GM11168 (cell line): Measurements from ENCODE around the gene MMD2.

ENCODE experiments used
- in situ Hi-C: fragments of 300-500 bp; cut with MboI; formaldehyde crosslinking; loops from one replicate; pipeline ENCODE4 v1.12.0; 2022; ENCODE audit warnings: low sequenced_read_pairs; ENCODE audit not compliant: unreplicated experiment

MMD2 gene

DNA sequence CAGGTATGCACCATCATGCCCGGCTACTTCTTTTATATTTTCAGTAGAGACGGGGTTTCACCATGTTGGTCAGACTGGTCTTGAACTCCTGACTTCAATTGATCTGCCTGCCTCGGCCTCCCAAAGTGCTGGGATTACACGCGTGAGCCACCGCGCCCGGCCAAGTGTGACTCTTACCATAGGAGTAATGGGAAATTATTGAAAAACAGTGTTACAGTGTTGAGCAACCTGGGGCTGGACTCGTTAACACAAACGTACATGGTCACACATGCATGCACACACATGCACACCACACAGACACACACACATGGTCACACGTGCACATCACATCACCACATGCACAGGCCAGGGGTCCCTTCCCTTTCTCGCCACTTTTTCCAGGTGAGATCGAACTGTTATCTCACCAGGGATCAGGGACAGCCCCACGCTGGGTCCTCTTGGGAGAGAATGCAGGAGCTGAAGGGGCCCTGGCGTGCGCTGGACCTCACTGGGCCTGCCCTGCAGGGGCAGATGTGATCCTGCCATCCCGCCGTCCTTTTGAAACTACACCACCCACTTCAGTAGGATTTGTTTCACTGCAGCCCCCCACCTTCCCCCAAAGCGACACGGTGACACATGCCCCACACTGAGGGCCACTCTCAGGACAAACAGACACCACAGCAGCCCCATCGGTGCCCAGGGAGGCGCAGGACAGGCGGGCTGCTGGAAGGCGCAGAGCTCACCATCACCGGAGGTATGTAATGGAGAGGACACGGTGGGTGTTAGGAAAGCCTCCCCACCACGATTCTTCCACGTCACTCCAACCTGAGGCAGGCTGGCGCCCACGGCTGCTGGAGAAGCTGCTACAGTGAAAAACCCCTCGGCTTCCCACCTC is 85.7 kb downstream of the MMD2 start:
- in situ Hi-C loops: no loop called here

GRCh38 chr7:4871930-4872675 is 86.9 kb downstream of the MMD2 start:
- in situ Hi-C loops: no loop called here

DNA sequence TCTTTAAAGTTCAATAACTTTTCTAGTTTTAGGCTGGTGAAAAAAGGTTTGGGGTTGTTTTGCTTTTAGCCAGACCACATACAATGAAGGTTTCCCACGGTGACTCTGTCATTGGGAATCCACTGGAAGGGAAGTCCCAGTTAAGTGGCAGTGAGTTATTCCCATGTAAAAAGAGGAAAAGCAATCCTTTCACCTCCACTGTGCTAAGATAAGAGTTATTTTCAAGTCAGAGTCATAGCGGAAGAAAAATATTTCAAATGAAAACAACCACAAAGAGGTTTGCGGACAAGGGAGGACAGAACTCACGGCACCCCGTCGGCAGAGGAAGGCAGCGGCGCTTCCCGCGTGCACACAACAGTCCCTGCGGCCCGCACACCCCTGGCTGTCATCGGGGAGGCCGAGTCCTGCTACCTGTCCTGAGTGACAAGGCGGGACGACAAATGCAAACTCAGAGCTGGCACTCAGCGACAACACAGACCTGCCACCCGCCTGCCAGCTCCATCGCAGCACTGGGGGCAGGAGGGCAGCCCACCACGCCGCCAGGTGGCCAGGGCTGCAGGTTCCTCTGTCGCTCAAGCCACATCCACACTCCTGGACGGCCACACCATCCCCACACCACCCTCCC is 87.8 kb downstream of the MMD2 start:
- in situ Hi-C loops: no loop called here

DNA sequence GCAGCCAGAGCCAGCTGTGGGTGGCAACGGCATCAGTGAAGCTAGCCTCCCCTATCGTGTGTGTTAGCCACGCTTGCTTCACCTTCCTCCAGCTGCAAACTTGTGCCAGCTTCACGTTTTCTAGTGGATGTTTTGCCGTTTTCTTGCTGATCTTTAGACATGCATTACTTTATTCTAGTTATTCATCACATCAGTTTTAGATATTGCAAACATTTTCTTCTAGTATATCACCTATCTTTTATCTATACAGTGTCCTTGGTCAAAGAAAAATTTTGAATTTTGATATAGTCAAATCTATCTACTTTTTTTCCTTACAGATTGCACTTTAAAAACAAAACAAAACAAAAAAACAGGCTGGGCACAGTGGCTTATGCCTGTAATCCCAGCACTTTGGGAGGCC is 90.5 kb downstream of the MMD2 start:
- in situ Hi-C loops: no loop called here

DNA sequence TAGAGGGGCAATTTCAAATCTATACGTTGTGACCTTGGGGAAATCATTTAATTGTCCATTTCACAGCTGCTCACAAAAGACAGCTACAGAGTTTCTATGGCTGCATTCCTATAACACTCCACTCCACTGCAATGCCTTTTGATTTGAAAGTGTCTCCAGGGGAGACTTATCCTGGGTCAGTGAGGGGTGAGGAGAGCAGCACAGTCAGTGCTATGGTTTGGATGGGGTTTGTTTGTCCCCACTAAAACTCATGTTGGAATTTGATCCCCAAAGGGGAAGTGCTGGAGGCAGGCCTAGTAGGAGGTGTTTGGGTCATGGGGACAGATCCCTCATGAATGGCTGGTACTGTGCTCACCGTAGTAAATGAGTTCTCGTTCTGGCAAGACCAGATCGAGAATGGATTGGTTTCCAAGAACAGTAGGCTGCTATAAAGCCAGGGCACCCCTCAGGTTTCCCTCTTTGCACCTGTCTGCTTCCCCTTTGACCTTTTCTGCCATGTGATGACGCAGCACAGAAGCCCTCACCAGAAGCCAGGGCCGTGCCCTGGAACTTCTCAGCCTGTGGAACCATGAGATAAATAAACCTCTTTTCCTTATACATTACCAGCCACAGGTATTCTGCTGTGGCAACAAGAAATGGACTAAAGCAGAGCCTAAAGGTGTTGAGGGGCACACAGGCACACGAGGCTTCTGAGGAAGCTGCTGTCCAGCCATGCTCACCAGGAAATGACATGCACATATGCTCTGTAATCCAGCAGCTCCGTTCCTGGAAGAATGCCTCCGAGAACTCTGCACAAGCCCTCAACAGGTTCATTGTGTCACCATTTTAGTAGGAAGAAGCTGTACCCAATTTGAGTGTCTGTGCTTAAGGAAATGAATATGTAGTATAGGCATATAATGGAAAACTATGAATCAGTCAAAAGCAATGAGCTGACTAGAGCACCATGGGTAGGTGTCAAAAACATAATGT is 92.2 kb downstream of the MMD2 start:
- in situ Hi-C loops: no loop called here

- in situ Hi-C loops: no loop called here
Observed at GRCh38 chr7:4862156-4862555, 96.8 kb downstream of the MMD2 start.

DNA sequence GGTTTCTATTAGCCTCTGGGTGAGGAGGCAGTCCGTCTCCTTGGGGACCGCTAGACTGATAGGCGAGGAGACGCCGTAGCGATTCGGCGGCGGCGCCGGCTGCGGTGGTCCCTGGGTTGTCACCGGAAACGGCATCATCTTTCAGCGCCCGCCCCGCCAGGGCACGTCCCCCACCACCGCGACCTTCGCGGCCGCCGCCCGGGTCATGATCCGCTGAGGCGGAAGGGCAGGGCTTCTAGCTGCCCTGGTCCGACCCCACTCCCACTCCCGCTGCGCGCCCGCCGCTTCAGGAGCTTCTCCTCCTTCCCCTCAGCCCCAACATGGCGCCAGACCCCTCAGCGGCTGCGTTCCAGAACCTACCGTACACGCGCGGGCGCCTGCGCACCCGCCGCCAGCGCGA is 97.3 kb downstream of the MMD2 start, which contains the start of gene PAPOLB:
PAPOLB (minus strand) TSS at position 358 of the 400 bp plus-strand sequence; CDS start at position 138, 220 bp downstream.
- in situ Hi-C loops: no loop called here

- in situ Hi-C loops: no loop called here
Observed at GRCh38 chr7:4861227-4861626, 97.8 kb downstream of the MMD2 start.

- in situ Hi-C loops: no loop called here
Observed at GRCh38 chr7:4857189-4857588, 101.8 kb downstream of the MMD2 start.

GRCh38 chr7:4856336-4857057 is 102.5 kb downstream of the MMD2 start:
- in situ Hi-C loops: no loop called here
